OCI-LY1 (cell line): Measurements from ENCODE around the gene ZNRF3.

Source experiments
- EZH2 ChIP-seq: fragments of 200-600 bp; sonication (generic), shearing (Covaris generic); IDR thresholded peaks from 2 replicates; pipeline ENCODE4 v1.8.0; 2017; ENCODE audit warnings: borderline replicate concordance, mixed run types, mild to moderate bottlenecking, antibody characterized with exemption, low read length, moderate library complexity, mixed read lengths
- TF ChIP-seq, protein P1 (sequence below): fragments of 200-600 bp; sonication (generic), shearing (Covaris generic); IDR thresholded peaks from 2 replicates; pipeline ENCODE4 v1.5.1; 2017; ENCODE audit warnings: mild to moderate bottlenecking, antibody characterized with exemption, low read length, moderate library complexity, mixed read lengths

DNA sequence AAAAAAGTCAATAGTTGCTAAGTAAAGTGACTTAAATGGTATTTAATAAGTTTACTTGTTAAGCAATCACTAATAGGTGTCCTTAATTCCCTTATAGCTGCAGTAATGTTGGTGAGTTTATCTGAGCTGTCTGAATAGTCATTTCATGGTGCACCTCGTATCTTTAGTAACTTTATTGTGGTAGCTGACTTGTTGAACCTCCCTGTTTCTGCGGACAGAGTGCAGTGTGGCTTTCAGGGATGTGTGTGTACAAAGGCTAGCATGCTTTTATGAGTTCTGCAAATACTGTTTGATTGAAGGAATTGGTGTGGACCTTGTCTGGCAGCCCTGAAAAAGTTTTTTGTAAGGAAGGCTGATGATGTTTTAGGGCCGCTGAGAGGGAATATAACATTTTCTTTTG is 2.6 kb downstream of the ZNRF3 start:
- TF ChIP-seq, protein P1, sequence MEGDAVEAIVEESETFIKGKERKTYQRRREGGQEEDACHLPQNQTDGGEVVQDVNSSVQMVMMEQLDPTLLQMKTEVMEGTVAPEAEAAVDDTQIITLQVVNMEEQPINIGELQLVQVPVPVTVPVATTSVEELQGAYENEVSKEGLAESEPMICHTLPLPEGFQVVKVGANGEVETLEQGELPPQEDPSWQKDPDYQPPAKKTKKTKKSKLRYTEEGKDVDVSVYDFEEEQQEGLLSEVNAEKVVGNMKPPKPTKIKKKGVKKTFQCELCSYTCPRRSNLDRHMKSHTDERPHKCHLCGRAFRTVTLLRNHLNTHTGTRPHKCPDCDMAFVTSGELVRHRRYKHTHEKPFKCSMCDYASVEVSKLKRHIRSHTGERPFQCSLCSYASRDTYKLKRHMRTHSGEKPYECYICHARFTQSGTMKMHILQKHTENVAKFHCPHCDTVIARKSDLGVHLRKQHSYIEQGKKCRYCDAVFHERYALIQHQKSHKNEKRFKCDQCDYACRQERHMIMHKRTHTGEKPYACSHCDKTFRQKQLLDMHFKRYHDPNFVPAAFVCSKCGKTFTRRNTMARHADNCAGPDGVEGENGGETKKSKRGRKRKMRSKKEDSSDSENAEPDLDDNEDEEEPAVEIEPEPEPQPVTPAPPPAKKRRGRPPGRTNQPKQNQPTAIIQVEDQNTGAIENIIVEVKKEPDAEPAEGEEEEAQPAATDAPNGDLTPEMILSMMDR = no peak
- no peak for TF ChIP-seq EZH2
